Measurements from ENCODE around the gene TANC2. TPM values are rescaled to one million over a fixed set of nuclear protein-coding genes. Genes with fewer than 3 reads are reported as not detected.

The TANC2 gene
- total RNA-seq: 1 to 10 TPM; 5.0 to 6.6 TPM

DNA sequence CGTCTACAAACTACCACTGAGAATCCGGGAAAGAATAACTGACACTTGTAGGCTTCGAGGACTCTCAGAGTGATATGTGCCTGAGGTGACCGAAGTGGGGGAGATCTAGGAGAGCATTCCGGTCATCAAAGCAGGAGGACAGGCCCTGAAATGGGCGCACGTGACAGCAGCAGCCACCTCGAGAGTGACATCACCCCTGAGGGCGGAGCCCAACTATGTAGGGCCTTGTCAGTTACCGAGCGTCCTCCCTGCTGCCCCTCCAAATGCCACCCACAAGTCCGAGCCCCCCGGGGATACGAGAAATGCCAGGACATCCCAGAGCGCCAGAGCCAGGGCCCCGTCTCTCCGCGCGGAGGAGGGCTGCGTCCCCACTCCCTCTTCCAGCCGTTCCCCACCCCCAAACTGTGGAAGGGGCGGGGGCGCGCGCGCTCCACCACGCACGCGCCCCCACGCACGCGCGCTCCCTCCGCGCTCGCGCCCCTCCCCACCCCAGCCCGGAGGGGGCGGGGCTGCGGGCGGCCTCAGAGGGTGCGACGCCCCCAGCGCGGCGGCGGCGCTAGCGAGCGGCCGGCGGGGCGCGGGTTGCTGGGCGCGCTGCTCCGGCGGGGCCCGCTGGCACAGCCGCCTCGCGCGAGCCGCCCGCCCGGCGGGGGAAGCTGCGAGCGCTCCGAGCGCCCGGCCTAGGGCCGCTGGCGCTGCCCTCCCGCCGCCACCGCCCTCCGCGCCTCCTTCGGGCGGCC lies at the start of gene TANC2:
Gene TANC2 (plus strand): TSS at position 550 of the 740 bp plus-strand sequence. CDS start 43,325 bp downstream, outside the sequence.
- CTCF ChIA-PET: interaction anchor here (0.6 to 1.2 kb wide), 3 partner anchors 103 to 241 kb away, joined by 3 to 5 read pairs (median 3); no protein-coding TSS in a partner anchor
- Mint-ChIP-seq H3K36me3 (ENCODE audit: low read depth) (no peaks in the 10 kb centered on the region), H3K9me3 (ENCODE audit: low read depth) (no peaks in the 10 kb centered on the region), H3K4me3 (peak within 1 kb of the TSS; percentile 78), H3K27me3 (peaks cover 29% of the 10 kb centered on the region), H3K27ac (peak within 1 kb of the TSS; percentile 86), H3K4me1 (peaks cover 26% of the 10 kb centered on the region)
- ATAC-seq (peak; percentile 66), DNase-seq (peak; percentile 85)
- intact Hi-C loops (cut with DNase I, micrococcal nuclease): loop anchor here (1.0 to 10.0 kb wide), 11 partner anchors 242 to 901 kb away; partner anchors contain the start of genes DCAF7 (in 1 of the 2), FTSJ3 (in 1 of the 2), MAP3K3 (in 1 of the 2) and MED13 (in 1 of the 2)
- POLR2A ChIA-PET: interaction anchor here (1.7 kb wide), 1 partner anchor 241 kb away, joined by 7 read pairs; no protein-coding TSS in a partner anchor

DNA sequence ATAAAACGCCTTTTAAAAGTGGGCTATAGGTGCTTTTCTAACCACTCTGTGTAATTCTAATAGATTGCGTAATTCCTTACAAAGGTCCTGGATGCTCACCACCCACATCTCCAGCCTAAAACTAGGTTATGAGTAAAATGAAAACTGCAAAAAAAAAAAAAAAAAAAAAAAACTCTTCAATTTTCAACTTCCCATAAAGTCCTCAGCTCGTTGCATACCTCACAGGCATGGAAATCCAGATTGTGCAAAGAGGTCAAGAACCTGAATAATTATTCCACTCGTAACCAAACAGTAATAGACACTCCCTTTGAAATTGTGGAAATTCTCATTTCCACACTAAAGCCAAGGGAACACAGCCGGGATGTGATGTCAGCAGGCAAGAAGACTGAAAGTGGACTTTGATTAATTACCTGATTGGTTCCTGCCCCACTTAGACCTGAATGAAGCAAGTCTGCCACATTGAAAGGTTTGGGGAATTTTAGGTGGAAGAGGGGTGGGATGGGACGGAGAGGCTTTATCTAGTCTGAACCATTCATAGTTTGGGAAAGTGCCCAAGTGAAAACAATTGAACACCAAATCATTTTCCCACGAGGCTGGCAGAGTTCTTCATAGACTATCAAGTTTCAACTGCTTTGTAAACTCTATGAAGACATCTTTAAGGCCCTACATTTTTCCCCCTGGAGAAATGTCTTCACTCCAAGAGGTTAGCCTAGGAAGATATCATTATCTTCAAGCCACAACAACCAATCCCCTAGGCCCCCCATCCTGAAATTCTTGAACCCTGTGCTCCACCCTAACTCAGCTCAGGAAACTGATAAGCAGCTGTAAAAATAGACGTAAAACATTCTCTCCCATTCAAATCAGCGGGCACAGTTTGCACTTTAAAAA lies 49.1 kb upstream of the TANC2 start:
- H3K27ac Mint-ChIP-seq: no peak overlapping the region
- POLR2A ChIA-PET: no interaction called here

DNA sequence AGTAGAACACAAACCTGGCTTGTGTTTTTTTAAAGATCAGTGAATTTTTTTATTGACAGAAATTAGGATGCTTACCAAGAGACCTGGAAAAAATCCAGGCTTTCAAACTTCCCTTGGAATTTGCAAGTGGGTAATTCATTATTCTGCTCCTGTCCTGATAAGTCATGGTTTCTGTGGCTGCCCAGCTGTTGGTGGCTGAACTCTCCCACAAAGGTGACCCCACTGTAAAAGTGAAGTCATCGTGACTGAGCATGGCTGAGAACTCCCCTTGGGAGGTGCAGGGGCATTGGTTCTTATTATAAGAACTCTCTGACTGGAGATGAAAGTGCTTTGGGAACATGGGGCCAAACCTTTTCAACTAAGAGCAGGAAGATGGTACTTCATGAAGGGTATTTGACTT lies 46.6 kb upstream of the TANC2 start:
- Mint-ChIP-seq H3K4me3 (no peak overlapping the region), H3K9me3 (ENCODE audit: low read depth) (no peaks in the 10 kb centered on the region), H3K4me1 (no peaks in the 10 kb centered on the region), H3K27ac (no peak overlapping the region), H3K27me3 (peaks cover 12% of the 10 kb centered on the region), H3K36me3 (ENCODE audit: low read depth) (no peaks in the 10 kb centered on the region)
- DNase-seq (no peak), ATAC-seq (no peak)
- intact Hi-C loops (cut with DNase I, micrococcal nuclease): no loop called here
- ChIA-PET POLR2A (no interaction called here), CTCF (interaction anchor here (0.6 kb wide), 1 partner anchor 246 kb away, joined by 3 read pairs; no protein-coding TSS in a partner anchor)

More for the DNA sequence above, 49.1 kb upstream of the TANC2 start:
- peaks cover 21% of the 10 kb centered on the region for H3K27me3 Mint-ChIP-seq
- H3K36me3 Mint-ChIP-seq (ENCODE audit: low read depth): no peaks in the 10 kb centered on the region
- DNase-seq (no peak), ATAC-seq (no peak)
- CTCF ChIA-PET: interaction anchor here (0.9 to 1.3 kb wide), 2 partner anchors 11 to 44 kb away, joined by 3 to 5 read pairs; no protein-coding TSS in a partner anchor
- no peak overlapping the region for H3K4me3 Mint-ChIP-seq
- intact Hi-C loops (cut with DNase I, micrococcal nuclease): no loop called here
- no peaks in the 10 kb centered on the region for H3K4me1 Mint-ChIP-seq
- H3K9me3 Mint-ChIP-seq (ENCODE audit: low read depth): peaks cover 3% of the 10 kb centered on the region

DNA sequence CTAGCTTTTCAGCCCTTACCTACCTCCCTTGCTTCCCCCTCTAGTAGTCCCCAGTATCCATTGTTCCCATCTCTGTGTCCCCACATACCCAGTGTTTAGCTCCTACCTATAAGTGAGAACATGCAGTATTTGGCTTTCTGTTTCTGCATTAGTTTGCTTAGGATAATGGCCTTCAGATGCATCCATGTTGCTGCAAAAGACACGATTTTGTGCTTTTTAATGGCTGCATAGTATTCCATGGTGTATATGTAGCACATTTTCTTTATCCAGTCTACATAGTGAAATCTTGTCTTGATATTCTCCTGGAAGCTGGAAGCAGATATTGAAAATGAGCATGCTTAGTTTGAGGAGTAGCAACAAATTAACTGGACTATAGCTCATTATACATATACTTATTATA lies 45.7 kb upstream of the TANC2 start:
- peaks cover 10% of the 10 kb centered on the region for H3K27me3 Mint-ChIP-seq
- intact Hi-C loops (cut with DNase I, micrococcal nuclease): no loop called here
- H3K36me3 Mint-ChIP-seq (ENCODE audit: low read depth): no peaks in the 10 kb centered on the region
- POLR2A ChIA-PET: no interaction called here
- CTCF ChIA-PET: no interaction called here
- no peak overlapping the region for H3K4me3 Mint-ChIP-seq
- no peaks in the 10 kb centered on the region for H3K4me1 Mint-ChIP-seq
- ATAC-seq: no peak
- no peaks in the 10 kb centered on the region for H3K9me3 Mint-ChIP-seq (ENCODE audit: low read depth)
- DNase-seq: no peak
- H3K27ac Mint-ChIP-seq: no peak overlapping the region

DNA sequence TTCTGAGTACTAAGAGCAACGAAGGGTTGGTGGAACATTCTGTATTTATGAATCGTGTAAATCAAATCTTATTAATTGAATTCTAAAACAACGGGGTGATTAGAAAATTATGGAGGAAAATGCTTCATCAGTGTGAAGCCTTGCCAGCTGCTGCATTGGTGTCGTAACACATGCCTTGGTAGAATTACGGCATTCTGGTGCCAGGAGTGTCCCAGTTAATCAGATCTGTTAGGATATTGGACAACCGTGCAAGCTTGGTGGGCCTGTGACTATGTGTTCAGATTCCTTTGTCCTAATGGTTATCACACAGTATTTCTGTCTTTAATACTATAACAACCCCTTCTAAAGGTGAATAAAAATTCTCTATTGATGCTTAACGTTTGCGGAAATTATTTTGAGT lies 44.2 kb upstream of the TANC2 start:
- H3K9me3 Mint-ChIP-seq (ENCODE audit: low read depth): no peaks in the 10 kb centered on the region
- CTCF ChIA-PET: no interaction called here

DNA sequence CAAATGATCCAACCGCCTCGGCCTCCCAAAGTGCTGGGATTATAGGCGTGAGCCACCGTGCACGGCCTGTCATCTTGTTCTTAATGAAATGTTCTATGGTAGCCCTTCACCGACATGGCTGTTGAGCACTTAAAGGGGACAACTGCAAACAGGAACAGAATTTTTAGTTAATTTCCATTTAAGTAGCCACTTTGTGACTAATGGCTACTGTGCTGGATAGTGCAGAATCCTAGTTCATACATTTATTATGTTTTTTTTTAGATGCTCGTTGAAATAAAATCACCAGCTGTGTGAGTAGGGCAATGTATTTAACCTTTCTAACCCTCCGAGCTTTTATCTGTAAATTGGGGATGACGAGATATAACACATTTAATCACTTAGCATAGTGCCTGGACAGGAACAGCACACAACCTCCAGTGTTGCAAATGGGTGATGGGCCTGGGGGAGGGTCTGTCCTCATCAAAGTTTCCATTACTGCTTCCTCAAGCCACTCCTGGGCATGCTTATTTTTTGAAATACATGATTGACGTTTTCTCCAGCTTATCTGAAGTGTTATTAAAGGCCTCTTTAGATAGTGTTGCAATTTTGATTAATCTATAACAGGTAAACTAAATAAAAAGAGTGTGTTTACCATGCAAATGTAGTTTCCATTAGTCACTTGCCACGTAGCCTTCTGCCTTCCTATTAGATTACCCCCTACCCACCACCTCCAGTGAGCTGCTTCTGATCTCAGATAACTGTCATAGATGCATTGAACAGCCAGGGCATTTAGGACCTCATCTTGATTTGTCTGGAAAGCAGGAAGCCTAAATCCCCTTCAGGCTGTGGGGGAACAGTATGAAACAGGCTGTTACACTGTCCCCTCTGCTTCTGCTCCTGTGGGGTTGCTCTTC lies 42.5 kb upstream of the TANC2 start:
- Mint-ChIP-seq H3K4me3 (no peak overlapping the region), H3K27me3 (peaks cover 11% of the 10 kb centered on the region), H3K4me1 (no peaks in the 10 kb centered on the region), H3K9me3 (ENCODE audit: low read depth) (no peaks in the 10 kb centered on the region), H3K27ac (no peak overlapping the region), H3K36me3 (ENCODE audit: low read depth) (no peaks in the 10 kb centered on the region)
- CTCF ChIA-PET: interaction anchor here (1.0 kb wide), 1 partner anchor 60 kb away, joined by 3 read pairs; no protein-coding TSS in a partner anchor
- DNase-seq: no peak
- POLR2A ChIA-PET: no interaction called here
- ATAC-seq: no peak
- intact Hi-C loops (cut with DNase I, micrococcal nuclease): no loop called here

More for the DNA sequence above, 44.2 kb upstream of the TANC2 start:
- POLR2A ChIA-PET: no interaction called here
- Mint-ChIP-seq H3K36me3 (ENCODE audit: low read depth) (no peaks in the 10 kb centered on the region), H3K27me3 (peaks cover 9% of the 10 kb centered on the region), H3K27ac (no peak overlapping the region), H3K4me1 (no peaks in the 10 kb centered on the region), H3K4me3 (no peak overlapping the region)
- DNase-seq (no peak), ATAC-seq (no peak)
- intact Hi-C loops (cut with DNase I, micrococcal nuclease): no loop called here

DNA sequence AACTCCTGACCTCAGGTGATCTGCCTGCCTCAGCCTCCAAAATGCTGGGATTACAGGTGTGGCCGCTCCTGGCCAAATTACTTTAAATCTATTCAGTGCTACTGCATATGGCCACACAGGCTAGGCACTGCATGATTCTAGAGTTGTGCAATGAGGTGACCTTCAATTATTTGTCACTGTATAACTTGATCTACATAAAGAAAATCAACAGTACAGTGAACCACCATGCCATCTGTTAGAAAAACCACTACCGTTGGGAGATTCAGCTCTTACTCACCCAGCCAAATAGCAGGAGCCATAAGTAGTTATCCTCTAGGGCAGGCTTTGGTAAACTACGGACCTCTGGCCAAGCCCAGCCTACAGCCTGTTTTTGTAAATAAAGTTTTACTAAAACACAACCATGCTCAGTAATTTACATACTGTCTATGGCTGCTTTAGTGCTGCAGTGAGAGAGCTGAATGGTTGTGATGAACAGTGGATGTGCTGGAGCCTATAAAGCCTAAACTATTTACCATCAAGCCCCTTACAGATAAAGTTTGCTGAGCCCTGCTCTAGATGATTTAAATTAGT lies 40.7 kb upstream of the TANC2 start:
- Mint-ChIP-seq H3K9me3 (ENCODE audit: low read depth) (no peaks in the 10 kb centered on the region), H3K36me3 (ENCODE audit: low read depth) (no peaks in the 10 kb centered on the region), H3K27me3 (peaks cover 6% of the 10 kb centered on the region), H3K27ac (no peak overlapping the region), H3K4me3 (no peak overlapping the region), H3K4me1 (no peaks in the 10 kb centered on the region)
- CTCF ChIA-PET: no interaction called here
- ATAC-seq: no peak
- DNase-seq: no peak
- POLR2A ChIA-PET: no interaction called here
- intact Hi-C loops (cut with DNase I, micrococcal nuclease): no loop called here

DNA sequence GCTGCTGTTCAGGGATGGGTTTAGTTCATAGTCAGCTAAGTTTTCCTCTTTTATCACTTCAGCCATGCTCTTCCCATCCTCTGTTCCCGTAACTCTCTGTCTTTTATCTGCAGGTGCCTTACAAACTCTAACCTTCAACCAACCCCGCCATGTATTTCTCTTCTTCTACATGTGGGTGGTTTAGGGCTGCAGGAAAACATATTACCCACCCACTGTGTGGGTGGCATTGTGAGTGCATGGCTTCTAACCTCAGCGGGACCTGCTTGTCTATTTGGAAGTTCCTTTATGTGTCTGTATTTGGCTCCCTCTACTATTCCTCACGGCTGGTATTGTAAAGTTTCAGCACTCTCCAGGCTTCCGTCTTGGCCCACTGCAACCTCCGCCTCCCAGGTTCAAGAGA lies 39.0 kb upstream of the TANC2 start:
- H3K27me3 Mint-ChIP-seq: peaks cover 12% of the 10 kb centered on the region
- ChIA-PET CTCF (no interaction called here), POLR2A (no interaction called here)
- no peak for DNase-seq
- no peak overlapping the region for H3K4me3 Mint-ChIP-seq
- ATAC-seq: no peak
- no peaks in the 10 kb centered on the region for H3K36me3 Mint-ChIP-seq (ENCODE audit: low read depth)
- no peak overlapping the region for H3K27ac Mint-ChIP-seq
- H3K9me3 Mint-ChIP-seq (ENCODE audit: low read depth): no peaks in the 10 kb centered on the region
- no peaks in the 10 kb centered on the region for H3K4me1 Mint-ChIP-seq
- intact Hi-C loops (cut with DNase I, micrococcal nuclease): no loop called here

DNA sequence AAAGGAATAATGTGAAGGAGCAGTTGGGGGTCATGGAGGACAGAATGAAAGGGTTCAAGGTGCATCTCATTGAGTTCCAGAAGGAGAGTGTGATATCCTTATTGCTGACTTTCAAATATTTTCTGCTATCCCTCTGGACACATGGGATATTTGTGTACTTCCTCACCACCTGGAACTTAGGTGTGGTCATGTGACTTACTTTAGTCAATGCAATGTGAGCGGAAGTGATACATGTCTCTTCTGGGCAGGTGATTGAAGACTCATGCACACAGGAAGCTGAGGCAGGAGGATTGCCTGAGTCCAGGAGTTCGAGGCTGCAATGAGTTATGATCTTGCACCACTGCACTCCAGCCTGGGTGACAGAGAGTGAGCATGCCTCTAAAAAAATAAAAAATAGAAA lies 36.7 kb upstream of the TANC2 start:
- Mint-ChIP-seq H3K27ac (no peak overlapping the region), H3K36me3 (ENCODE audit: low read depth) (no peaks in the 10 kb centered on the region), H3K4me3 (no peak overlapping the region), H3K27me3 (peaks cover 18% of the 10 kb centered on the region), H3K4me1 (no peaks in the 10 kb centered on the region), H3K9me3 (ENCODE audit: low read depth) (no peaks in the 10 kb centered on the region)
- ATAC-seq: no peak
- DNase-seq: no peak
- ChIA-PET POLR2A (no interaction called here), CTCF (no interaction called here)
- intact Hi-C loops (cut with DNase I, micrococcal nuclease): no loop called here

DNA sequence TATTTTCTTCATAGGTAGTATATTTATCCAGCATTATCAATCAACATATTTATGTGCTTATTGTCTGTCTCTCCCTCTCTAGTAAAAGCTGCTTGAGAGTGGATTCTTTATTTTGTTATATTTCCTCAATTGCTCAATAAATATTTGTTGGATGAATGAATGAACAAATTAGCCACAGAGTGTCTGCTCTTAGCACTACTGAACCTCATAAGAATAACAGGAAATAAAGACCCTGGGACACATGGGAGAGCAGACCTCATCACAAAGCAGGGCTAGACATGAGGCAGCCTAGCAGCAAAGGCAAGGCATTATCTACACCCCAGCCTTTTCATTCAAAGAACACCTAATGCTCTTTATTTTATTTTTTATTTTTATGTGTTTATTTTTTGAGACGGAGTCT lies 34.9 kb upstream of the TANC2 start:
- Mint-ChIP-seq H3K36me3 (ENCODE audit: low read depth) (no peaks in the 10 kb centered on the region), H3K9me3 (ENCODE audit: low read depth) (no peaks in the 10 kb centered on the region), H3K27me3 (peaks cover 26% of the 10 kb centered on the region), H3K4me1 (no peaks in the 10 kb centered on the region), H3K27ac (no peak overlapping the region), H3K4me3 (no peak overlapping the region)
- POLR2A ChIA-PET: no interaction called here
- CTCF ChIA-PET: no interaction called here
- DNase-seq (no peak), ATAC-seq (no peak)
- intact Hi-C loops (cut with DNase I, micrococcal nuclease): no loop called here

All from activated CD4-positive, alpha-beta T cell treated with anti-CD3 and anti-CD28 coated beads for 36 hours (primary cell).